Measurements from ENCODE around the gene TRMT61A.
A peak's percentile ranks its signal among the peaks of the same experiment; 100 is the strongest.

The TRMT61A gene

DNA sequence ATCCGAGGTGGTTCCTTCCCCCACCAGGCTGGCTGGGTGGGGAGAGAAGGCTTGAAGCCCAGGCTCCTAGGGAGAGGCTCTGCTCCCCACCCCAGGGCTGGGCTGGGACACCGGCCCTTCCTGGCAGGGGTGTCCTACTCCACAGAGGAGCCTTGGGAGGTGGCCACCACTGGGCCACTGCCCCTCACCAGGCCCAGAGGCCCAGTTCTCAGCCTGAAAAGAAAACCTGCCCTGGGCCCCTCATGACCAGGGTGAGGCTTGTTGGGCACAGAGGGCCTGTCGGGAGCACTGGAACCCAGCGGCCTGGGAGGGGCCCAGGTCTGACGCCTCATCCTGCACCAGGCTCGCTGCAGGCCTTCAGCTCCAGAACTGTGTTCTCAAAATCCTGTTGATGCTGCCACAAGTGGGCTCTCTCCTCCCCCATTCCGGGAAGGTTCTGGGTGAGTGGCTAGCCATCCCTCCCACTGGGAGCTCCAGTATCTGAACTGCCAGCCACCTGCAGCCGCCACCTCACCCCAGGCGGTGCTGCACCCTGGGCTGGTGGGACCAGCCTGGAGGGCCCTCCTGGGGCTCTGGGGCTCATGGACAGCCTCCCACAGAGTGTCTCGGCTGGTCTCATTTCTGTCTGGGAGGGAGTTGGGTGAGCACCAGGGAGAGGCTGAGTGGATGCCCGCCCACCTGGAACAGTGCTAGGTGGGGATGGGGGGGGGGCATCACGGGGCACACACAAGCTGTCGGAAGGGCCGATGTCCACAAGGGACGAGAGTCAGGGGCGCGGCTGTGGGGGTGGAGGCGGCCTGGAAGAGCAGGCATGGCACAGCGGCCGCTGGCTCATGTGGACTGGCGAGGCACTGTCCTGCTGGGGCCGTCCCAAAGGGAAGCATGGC lies 21.7 kb downstream of the TRMT61A start:
- no peaks in the 10 kb centered on the region for H3K9me3 ChIP-seq (ENCODE audit: control insufficient read depth, low read length)
- peaks cover 10% of the 10 kb centered on the region for H3K4me1 ChIP-seq (ENCODE audit: control insufficient read depth, insufficient read depth, low read length, poor library complexity, severe bottlenecking)
- H3K27ac ChIP-seq (ENCODE audit: low read depth, low read length, severe bottlenecking) = no peak overlapping the region
- H3K36me3 ChIP-seq (ENCODE audit: control insufficient read depth, insufficient read depth, low read length) = peaks cover 12% of the 10 kb centered on the region
- no peak overlapping the region for H3K4me3 ChIP-seq (ENCODE audit: extremely low read depth, insufficient read depth, low read length, poor library complexity, severe bottlenecking)
- 90 to 95% methylated on average over 17 to 22 of the region's 22 CpGs for WGBS, 2 experiments (ENCODE audit: insufficient coverage in 2 of 2)

DNA sequence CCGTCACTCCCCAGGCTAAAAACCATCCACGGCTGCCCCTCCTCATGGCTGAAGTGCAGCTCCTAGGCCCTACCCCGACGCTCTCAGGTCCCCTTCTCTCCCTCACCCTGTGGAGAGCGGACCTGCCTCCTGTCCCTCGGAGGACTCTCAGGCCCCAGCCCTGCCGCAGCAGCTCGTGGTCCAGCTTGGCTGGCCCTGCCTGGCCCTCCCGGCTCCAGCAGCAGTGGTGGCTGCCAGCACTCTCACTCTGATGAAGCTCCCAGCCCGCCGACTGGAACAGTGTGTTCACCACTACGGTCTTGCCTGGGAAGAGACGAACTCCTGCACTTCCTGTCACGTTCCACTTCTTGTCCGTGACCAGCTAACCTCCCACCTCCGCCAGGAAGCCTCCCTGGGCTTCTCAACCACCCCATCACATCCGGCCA lies 22.4 kb downstream of the TRMT61A start:
- no peak overlapping the region for H3K4me3 ChIP-seq (ENCODE audit: extremely low read depth, insufficient read depth, low read length, poor library complexity, severe bottlenecking)
- peaks cover 14% of the 10 kb centered on the region for H3K36me3 ChIP-seq (ENCODE audit: control insufficient read depth, insufficient read depth, low read length)
- no peak overlapping the region for H3K27ac ChIP-seq (ENCODE audit: low read depth, low read length, severe bottlenecking)
- H3K4me1 ChIP-seq (ENCODE audit: control insufficient read depth, insufficient read depth, low read length, poor library complexity, severe bottlenecking) = peaks cover 10% of the 10 kb centered on the region
- H3K9me3 ChIP-seq (ENCODE audit: control insufficient read depth, low read length) = no peaks in the 10 kb centered on the region
- 92 to 94% methylated on average over 16 to 17 of the region's 17 CpGs for WGBS, 2 experiments (ENCODE audit: insufficient coverage in 2 of 2)

DNA sequence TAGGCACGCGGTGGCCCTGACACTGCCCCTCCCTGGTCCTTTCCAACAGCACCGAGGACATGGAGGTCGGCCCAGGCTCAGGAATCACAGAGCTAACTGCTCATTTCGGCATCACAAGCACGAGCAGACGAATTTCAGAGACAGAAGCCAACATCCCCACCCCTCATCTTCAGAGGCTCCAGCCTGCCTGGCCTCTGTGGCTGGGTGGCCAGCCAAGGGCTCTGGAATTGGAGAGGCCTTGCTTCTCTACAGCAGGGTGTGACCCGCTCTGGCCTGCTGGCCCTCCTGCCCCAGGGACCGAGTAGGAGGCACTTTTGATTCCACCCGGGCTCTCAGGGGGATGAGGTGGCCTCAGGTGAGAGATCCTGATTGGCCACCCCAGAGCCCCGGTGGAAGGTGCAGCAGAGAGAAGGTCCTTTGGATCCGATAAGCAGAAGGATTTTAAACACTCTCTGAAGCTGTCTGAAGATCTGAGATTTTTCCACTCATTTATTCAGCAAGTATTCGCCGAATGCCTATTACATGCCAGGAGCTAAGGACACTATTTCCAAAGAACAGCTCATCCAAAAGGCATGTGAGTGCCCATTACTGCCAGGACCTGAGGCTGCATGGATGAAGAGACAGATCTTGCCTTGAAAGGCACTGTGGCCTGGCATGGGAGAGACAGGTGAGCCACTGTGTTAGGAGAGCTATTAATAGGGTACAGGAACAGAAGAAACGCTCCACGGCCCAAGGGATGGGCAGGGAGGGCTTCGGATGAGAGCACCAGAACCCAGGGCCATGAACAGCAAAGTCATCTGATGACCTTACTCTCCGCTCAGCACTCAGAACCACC lies 23.2 kb downstream of the TRMT61A start:
- Histone ChIP-seq H3K36me3 (ENCODE audit: control insufficient read depth, insufficient read depth, low read length) (peaks cover 20% of the 10 kb centered on the region), H3K9me3 (ENCODE audit: control insufficient read depth, low read length) (no peaks in the 10 kb centered on the region), H3K4me1 (ENCODE audit: control insufficient read depth, insufficient read depth, low read length, poor library complexity, severe bottlenecking) (peaks cover 10% of the 10 kb centered on the region), H3K27ac (ENCODE audit: low read depth, low read length, severe bottlenecking) (no peak overlapping the region), H3K4me3 (ENCODE audit: extremely low read depth, insufficient read depth, low read length, poor library complexity, severe bottlenecking) (no peak overlapping the region)
- 90 to 95% methylated on average over 12 to 15 of the region's 18 CpGs for WGBS, 2 experiments (ENCODE audit: insufficient coverage in 2 of 2)

DNA sequence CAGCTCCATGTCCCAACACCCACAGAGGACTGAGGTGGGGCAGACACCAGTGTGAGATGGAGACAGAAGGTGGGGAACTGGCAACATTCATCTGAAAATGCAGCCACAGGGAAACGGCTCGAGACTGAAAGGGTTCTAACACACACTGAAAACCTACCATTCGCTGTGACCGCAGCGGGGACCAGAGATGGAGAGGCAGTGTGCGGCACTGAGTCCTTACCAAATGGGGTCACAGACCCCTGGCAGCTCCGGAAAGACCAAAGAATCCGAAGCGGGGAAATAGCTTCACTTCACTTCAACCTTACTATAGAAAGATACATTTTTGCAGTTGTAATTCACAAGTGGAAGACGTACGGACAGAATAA lies 23.8 kb downstream of the TRMT61A start:
- H3K27ac ChIP-seq (ENCODE audit: low read depth, low read length, severe bottlenecking) = no peak overlapping the region
- no peak overlapping the region for H3K4me3 ChIP-seq (ENCODE audit: extremely low read depth, insufficient read depth, low read length, poor library complexity, severe bottlenecking)
- H3K9me3 ChIP-seq (ENCODE audit: control insufficient read depth, low read length) = no peaks in the 10 kb centered on the region
- H3K36me3 ChIP-seq (ENCODE audit: control insufficient read depth, insufficient read depth, low read length) = peaks cover 24% of the 10 kb centered on the region
- H3K4me1 ChIP-seq (ENCODE audit: control insufficient read depth, insufficient read depth, low read length, poor library complexity, severe bottlenecking) = peaks cover 10% of the 10 kb centered on the region
- WGBS, 2 experiments (ENCODE audit: insufficient coverage in 2 of 2) = 97 to 98% methylated on average over 8 to 11 of the region's 11 CpGs

DNA sequence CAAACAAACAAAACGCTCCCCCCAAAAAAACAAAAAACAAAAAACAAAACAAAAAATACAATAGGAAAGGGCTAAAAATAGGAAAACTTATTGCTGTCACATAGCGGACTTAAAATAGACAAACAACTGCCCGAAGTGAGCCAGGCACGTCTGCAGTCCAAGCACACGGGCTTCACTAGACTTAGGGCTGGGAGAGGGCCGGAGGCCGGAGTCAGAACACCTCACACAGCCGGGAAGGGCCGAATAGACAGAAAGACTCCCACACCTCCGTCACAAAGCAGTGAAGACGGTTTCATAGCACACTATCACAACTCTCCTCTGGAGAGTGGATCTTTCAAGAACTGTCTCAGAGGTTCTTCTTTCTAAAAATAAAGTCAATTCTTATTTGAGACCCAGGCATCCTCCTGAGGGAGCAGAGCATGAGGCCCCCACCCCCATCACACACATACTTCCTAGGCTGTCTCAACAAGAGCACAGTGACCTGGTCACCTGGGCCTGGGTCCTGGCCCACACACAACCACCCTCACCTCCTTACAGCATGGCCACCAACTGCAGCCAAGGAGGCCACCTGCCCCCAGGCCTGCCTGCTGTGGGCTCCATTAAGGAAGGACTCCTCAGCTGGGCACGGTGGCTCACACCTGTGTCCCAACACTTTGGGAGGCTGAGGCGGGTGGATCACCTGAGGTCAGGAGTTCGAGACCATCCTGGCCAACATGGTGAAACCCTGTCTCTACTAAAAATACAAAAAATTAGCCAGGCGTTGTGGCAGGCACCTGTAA lies 26.8 kb downstream of the TRMT61A start:
- Histone ChIP-seq H3K27ac (ENCODE audit: low read depth, low read length, severe bottlenecking) (no peak overlapping the region), H3K4me1 (ENCODE audit: control insufficient read depth, insufficient read depth, low read length, poor library complexity, severe bottlenecking) (peaks cover 21% of the 10 kb centered on the region), H3K9me3 (ENCODE audit: control insufficient read depth, low read length) (no peaks in the 10 kb centered on the region), H3K36me3 (ENCODE audit: control insufficient read depth, insufficient read depth, low read length) (peaks cover 50% of the 10 kb centered on the region), H3K4me3 (ENCODE audit: extremely low read depth, insufficient read depth, low read length, poor library complexity, severe bottlenecking) (no peak overlapping the region)
- WGBS, 2 experiments (ENCODE audit: insufficient coverage in 2 of 2) = 91 to 96% methylated on average over 9 to 13 of the region's 15 CpGs

DNA sequence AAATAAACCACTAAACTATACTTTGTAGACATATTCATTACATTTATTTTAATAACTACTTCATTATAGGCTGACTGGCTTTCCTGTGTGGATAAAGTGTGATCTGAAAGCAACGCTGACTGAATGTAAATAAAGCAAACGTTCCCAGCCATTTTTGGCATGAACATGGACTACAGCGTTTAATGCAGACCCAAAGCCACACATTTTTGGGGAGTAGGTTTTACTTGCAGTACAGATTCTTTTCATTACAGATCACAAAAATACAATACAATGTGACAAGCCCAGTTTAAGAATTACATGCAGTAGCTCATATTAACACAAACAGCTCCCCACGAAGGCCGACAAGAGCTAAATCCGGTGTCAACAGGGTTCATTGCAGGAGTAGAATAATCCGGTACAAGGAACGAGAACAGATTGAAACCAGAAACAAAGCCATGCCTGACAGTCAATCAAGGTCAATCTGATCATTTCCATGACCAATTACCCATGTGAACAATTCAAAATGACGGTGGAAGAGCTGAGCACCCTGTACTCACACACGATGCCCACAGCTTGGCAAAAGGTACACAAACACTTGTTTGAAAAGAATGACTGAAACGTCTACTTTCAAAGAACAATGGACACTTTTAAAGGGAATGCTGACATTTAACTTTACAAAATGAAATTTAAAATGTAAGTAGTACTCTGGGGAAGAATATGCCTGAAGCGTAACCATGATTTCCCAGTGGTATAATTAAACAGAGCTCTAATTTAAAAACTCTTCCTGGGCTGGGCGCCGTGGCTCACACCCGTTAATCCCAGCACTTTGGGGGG lies 28.2 kb downstream of the TRMT61A start:
- no peaks in the 10 kb centered on the region for H3K9me3 ChIP-seq (ENCODE audit: control insufficient read depth, low read length)
- peaks cover 17% of the 10 kb centered on the region for H3K4me1 ChIP-seq (ENCODE audit: control insufficient read depth, insufficient read depth, low read length, poor library complexity, severe bottlenecking)
- no peak overlapping the region for H3K4me3 ChIP-seq (ENCODE audit: extremely low read depth, insufficient read depth, low read length, poor library complexity, severe bottlenecking)
- WGBS, 2 experiments (ENCODE audit: insufficient coverage in 2 of 2) = 90 to 96% methylated on average over 11 to 14 of the region's 15 CpGs
- peaks cover 50% of the 10 kb centered on the region for H3K36me3 ChIP-seq (ENCODE audit: control insufficient read depth, insufficient read depth, low read length)
- no peak overlapping the region for H3K27ac ChIP-seq (ENCODE audit: low read depth, low read length, severe bottlenecking)

DNA sequence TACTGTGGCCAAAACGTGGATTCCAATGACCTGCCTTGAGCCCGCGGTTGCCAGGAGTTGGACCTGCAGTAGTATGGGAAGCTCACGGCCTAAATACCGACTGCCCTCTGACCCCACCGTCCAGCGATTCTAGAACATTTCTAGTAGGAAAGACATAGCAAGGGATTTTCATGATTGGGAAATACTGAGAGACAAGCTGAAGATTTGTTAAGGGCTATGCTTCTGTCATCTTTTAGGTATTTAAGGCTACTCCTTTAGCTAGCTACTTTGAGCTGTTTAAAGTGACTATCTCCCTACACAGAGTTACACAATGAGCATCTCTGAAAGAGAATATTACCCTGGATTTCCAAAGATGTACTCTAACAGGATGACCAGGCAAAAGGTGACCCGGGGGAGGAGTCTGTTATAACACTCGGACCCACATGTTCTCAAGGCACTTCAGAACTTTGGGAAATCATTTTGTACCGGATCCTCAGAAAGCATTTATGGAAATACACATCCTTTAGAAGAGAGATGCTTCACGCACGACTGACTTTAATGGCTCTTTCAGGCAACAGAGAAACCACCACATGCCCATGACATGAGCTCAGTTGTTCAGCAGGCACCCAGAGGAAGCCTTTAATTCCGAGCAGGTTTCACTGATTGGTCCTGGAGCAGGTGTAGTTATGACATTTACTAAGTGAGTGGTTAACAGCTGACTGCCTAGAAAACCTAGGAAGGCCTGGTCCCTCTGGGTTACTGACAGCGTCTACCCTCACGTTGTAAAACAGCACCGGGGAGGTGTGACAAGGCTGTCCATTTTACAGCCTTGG lies 29.3 kb downstream of the TRMT61A start:
- peaks cover 48% of the 10 kb centered on the region for H3K36me3 ChIP-seq (ENCODE audit: control insufficient read depth, insufficient read depth, low read length)

DNA sequence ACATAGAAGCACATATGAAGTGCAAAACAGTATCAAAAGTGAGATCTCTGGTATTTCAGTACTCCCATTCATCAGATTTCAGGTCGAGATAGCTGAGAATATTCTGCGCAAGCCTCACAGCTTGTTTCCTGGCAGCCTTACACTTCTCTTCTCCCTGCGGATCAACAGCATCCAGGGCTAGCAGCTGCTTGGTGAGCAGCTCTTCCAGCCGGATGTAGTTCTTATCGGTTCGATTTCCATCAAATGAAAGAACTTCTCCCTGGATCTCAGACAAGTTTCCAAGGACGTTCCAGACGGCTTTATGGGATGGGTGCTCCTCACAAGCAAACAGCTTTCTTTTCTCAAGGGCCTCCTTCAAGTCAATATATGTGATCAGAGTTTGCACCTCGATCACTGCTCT lies 30.8 kb downstream of the TRMT61A start:
- 93 to 99% methylated on average over 9 of the region's 9 CpGs for WGBS, 2 experiments (ENCODE audit: insufficient coverage in 2 of 2)

More for the DNA sequence above, 29.3 kb downstream of the TRMT61A start:
- Histone ChIP-seq H3K9me3 (ENCODE audit: control insufficient read depth, low read length) (no peaks in the 10 kb centered on the region), H3K27ac (ENCODE audit: low read depth, low read length, severe bottlenecking) (no peak overlapping the region), H3K4me1 (ENCODE audit: control insufficient read depth, insufficient read depth, low read length, poor library complexity, severe bottlenecking) (peaks cover 11% of the 10 kb centered on the region), H3K4me3 (ENCODE audit: extremely low read depth, insufficient read depth, low read length, poor library complexity, severe bottlenecking) (no peak overlapping the region)
- 92 to 96% methylated on average over 13 to 15 of the region's 16 CpGs for WGBS, 2 experiments (ENCODE audit: insufficient coverage in 2 of 2)

DNA sequence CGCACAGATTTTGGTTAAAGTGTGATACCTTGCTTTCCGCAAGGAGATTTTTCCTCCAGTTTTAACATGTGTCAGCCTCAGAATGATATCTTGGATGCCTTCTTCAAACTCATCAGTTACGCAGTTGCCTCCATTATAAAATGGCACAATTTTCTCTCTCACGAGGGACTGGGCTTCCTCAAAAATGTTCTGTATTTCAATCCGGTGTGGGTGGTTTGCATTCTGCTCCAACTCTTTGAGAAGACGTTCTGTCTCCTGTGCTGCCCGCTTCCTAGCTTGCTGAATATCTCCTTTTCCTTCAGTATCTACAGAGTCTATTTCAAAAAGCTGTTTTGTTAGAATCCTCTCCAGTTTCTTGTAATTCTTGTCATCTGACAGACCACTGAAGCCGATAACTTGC lies 31.7 kb downstream of the TRMT61A start:
- Histone ChIP-seq H3K36me3 (ENCODE audit: control insufficient read depth, insufficient read depth, low read length) (peaks cover 38% of the 10 kb centered on the region), H3K4me3 (ENCODE audit: extremely low read depth, insufficient read depth, low read length, poor library complexity, severe bottlenecking) (peak overlapping the region; percentile 99), H3K27ac (ENCODE audit: low read depth, low read length, severe bottlenecking) (no peak overlapping the region), H3K9me3 (ENCODE audit: control insufficient read depth, low read length) (no peaks in the 10 kb centered on the region), H3K4me1 (ENCODE audit: control insufficient read depth, insufficient read depth, low read length, poor library complexity, severe bottlenecking) (peaks cover 15% of the 10 kb centered on the region)
- WGBS, 2 experiments (ENCODE audit: insufficient coverage in 2 of 2) = 95 to 98% methylated on average over 7 to 8 of the region's 8 CpGs

More for the DNA sequence above, 30.8 kb downstream of the TRMT61A start:
- Histone ChIP-seq H3K9me3 (ENCODE audit: control insufficient read depth, low read length) (no peaks in the 10 kb centered on the region), H3K4me3 (ENCODE audit: extremely low read depth, insufficient read depth, low read length, poor library complexity, severe bottlenecking) (no peak overlapping the region), H3K27ac (ENCODE audit: low read depth, low read length, severe bottlenecking) (no peak overlapping the region), H3K4me1 (ENCODE audit: control insufficient read depth, insufficient read depth, low read length, poor library complexity, severe bottlenecking) (peaks cover 15% of the 10 kb centered on the region), H3K36me3 (ENCODE audit: control insufficient read depth, insufficient read depth, low read length) (peaks cover 45% of the 10 kb centered on the region)

Data from mesodermal cell (in vitro differentiated cells).